ENCODE data around the gene ANKRD60. TPM values are rescaled to one million over a fixed set of nuclear protein-coding genes. Genes with fewer than 3 reads are reported as not detected.

Gene ANKRD60
- total RNA-seq, 1 experiment from 2014 or later = not detected

DNA sequence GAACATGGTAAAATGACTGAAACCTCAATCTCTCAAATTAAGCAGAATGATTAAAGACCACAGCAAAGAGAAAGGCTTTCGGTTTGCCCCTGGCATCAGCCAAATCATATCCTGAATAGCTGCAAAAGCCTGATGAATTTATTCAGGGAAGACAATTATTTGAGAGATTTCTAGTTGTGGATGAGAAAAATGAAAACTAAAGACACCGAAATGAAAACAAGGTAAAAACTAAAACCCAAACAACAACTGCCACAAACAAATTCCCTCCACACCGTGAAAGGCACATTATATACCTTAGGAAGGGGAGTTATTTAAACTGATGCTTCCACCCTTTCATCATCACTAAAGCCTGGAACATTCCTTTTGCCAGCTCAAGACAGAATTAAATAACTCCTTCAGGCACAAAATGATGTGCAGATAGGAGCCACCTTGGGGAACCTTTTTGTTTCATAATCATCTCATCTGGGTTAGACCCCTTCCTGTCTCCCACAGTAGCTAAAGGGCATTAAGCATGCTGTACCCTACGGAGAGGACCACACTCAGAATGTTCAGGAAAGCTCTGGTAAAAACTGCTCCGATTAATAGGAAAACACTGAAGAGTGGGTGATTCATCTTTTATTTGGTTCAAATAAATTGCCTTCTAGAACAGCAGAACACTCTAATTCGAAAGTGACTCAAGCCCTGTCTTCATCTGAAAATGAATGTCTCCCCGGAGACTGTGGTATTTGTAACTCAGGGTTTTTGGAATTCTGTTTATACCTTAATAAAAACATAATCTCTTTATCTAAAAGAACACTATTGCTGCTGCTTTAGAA is 9.1 kb upstream of the ANKRD60 start:
- H2BK15ac ChIP-seq (ENCODE audit: low read depth, low read length) = no peak overlapping the region
- H3K27me3 ChIP-seq (ENCODE audit: insufficient read depth, low read length) = no peaks in the 10 kb centered on the region
- no peak overlapping the region for H4K5ac ChIP-seq (ENCODE audit: insufficient read length, low read depth, low read length)
- H3K36me3 Mint-ChIP-seq (ENCODE audit: insufficient read depth in 1 of 3, low read depth in 3 of 3) = peaks cover 2 to 7% (median 6%) of the 10 kb centered on the region in 3 experiments; a peak in 5 of 7 replicates
- H2BK120ac ChIP-seq (ENCODE audit: low read depth, low read length, poor library complexity, severe bottlenecking) = no peak overlapping the region
- no peak overlapping the region for H4K8ac ChIP-seq (replicated peaks; ENCODE audit: insufficient read length, low read depth, low read length)
- H3K27ac Mint-ChIP-seq = peak overlapping the region in 2 of 3 experiments; percentile 56 to 58; a peak in 3 of 7 replicates
- H3K27ac ChIP-seq (ENCODE audit: insufficient read length, low read depth, low read length) = no peak overlapping the region
- H2BK12ac ChIP-seq (ENCODE audit: insufficient read length, low read depth, low read length) = no peak overlapping the region
- no peaks in the 10 kb centered on the region for H3K9me3 Mint-ChIP-seq
- no peaks in the 10 kb centered on the region for H4K20me1 ChIP-seq (ENCODE audit: control insufficient read depth, insufficient read depth, insufficient read length)
- H3K79me2 ChIP-seq (ENCODE audit: insufficient read depth, low read length) = no peaks in the 10 kb centered on the region
- H3T11ph ChIP-seq (ENCODE audit: low read length) = no peak overlapping the region
- no peak overlapping the region for H4K91ac ChIP-seq (ENCODE audit: insufficient read length, low read depth, low read length)
- no peak overlapping the region for H3K14ac ChIP-seq (ENCODE audit: insufficient read depth, low read length)
- no peaks in the 10 kb centered on the region for H3K9me3 ChIP-seq (ENCODE audit: control insufficient read depth, low read depth, low read length)
- no peak overlapping the region for H3K4me3 Mint-ChIP-seq
- no peak overlapping the region for H2BK20ac ChIP-seq (ENCODE audit: low read depth, low read length, poor library complexity, severe bottlenecking)
- peaks cover 12% of the 10 kb centered on the region for H3K27me3 Mint-ChIP-seq (ENCODE audit: low read depth)
- no peaks in the 10 kb centered on the region for H3K4me1 ChIP-seq (ENCODE audit: insufficient read depth, low read length)
- H2AK5ac ChIP-seq (ENCODE audit: insufficient read length, low read length) = no peak overlapping the region
- no peak overlapping the region for H3K56ac ChIP-seq (ENCODE audit: insufficient read length, low read depth, low read length)
- peaks cover 5% of the 10 kb centered on the region for H3K23me2 ChIP-seq (ENCODE audit: insufficient read length, low read depth, low read length, poor library complexity, severe bottlenecking)
- H3K18ac ChIP-seq (ENCODE audit: insufficient read length, low read depth, low read length) = no peak overlapping the region
- no peak overlapping the region for H2AFZ ChIP-seq (ENCODE audit: low read length)
- H3K4ac ChIP-seq (ENCODE audit: low read depth, low read length) = no peak overlapping the region
- H3K79me1 ChIP-seq (ENCODE audit: insufficient read depth, low read depth, low read length, poor library complexity, severe bottlenecking) = no peaks in the 10 kb centered on the region
- TF ChIP-seq CTCF (conservative IDR thresholded peaks at IDR 0.05) = no peak; the same call in 1 of the 3 replicates
- no peak overlapping the region for H3K9ac ChIP-seq (ENCODE audit: extremely low read depth, insufficient read length, low read length)
- WGBS (ENCODE audit: extremely low coverage, insufficient read length, low lambda C conversion rate) = no CpG with 5 or more reads among the region's 7 CpGs
- H3K23ac ChIP-seq (ENCODE audit: insufficient read length, low read depth, low read length) = no peak overlapping the region
- no peak overlapping the region for H3K4me2 ChIP-seq (ENCODE audit: insufficient read depth, insufficient read length, low read length)
- peaks cover 11 to 12% of the 10 kb centered on the region in 2 experiments for H3K4me1 Mint-ChIP-seq
- no peak for DNase-seq
- H2BK5ac ChIP-seq (ENCODE audit: insufficient read length, low read length) = no peak overlapping the region
